Measurements from ENCODE around the gene CD200R1.

Gene CD200R1

DNA sequence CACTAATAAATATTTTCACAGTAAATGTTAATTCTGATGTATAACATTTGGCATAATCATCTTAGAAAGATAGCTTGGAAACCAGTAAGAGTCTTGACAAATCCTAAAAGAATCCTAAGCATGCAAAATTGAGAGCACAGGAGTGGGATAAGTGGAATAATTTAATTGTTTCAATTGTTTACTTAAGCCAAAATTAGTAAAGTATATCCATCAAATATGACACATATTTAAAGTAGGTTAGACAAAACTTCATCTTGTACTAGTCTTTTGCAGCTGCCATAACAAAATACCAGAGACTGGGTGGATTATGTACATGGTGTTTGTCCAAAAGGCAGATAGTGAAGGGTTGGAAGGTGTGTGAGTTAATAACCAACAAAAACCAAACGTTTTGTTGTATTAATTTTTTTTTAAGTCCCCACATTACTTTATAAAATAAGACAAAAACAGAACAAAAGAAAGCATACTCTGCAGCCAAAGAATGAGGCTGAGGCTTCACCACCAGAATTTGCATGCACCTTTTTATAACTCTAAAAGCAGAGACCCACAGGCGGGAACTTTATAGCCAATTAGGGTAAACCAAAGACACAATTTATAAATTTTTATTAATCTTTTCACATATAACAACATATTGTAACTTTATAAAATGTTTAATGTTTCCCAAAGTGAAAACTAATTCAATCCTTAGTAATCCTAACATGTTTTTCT lies 86.4 kb downstream of the CD200R1 start:
- in situ Hi-C loops (cut with MboI; ENCODE audit: low sequenced_read_pairs): no loop called here

DNA sequence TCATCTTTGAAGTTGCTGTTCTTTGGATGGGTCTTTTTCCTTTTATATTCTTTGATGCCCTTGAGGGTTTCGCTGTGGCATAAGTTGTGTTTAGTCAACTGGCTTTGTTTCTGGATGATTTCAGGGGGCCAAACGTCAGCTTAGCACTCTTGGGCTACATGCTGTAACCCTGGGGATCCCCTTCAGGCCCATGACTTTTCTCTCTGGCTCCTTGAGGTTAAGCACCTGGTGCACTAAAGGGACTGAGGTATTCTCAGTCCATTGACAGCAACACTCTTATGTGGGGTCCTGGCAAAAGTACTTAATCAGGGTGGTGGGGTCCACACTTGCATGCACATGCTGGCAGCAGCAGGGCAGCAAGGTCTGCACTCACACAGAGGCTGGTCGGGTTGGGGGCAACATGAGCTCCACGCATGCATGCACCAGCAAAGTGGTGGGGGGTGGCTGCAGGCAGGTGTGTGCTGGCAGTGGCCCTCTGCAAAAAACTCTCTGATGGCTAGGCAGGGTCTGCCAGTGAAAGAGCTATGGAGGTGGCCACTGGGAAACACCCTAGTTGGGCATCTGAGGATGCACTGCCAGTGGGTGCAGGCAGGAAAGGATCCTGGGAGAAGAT lies 90.1 kb downstream of the CD200R1 start:
- in situ Hi-C loops (cut with MboI; ENCODE audit: low sequenced_read_pairs): no loop called here

DNA sequence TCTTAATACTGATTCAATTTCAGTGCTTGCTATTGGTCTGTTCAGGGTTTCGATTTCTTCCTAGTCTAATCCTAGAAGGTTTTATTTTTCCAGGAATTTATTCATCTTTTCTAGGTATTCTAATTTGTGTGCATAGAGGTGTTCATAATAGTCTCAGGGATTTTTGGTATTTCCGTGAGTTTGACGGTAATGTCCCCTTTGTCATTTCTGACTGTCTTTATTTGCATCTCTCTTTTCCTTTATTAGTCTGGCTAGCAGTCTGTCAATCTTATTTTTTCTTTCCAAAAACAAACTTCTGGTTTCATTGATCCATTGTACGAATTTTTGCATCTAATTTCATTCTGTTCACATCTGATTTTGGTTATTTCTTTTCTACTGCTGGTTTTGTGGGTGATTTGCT lies 93.0 kb downstream of the CD200R1 start:
- in situ Hi-C loops (cut with MboI; ENCODE audit: low sequenced_read_pairs): no loop called here

DNA sequence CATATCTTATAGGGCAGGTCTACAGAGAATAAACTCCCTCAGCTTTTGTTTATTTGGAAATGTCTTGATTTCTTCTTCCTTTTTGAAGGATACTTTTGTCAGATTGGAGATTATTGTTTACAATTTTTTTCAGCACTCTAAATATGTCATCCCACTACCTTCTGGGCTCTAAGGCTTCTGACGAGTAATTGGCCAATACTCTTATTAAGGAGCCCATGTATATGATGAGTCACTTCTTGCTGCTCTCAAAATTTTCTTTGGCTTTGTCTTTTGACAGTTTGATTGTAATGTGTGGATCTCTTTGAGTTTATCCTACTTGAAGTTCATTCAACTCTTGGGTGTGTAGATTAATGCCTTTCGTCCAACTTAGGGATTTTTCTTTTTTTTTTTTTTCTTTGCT lies 99.3 kb downstream of the CD200R1 start:
- in situ Hi-C loops (cut with MboI; ENCODE audit: low sequenced_read_pairs): no loop called here

DNA sequence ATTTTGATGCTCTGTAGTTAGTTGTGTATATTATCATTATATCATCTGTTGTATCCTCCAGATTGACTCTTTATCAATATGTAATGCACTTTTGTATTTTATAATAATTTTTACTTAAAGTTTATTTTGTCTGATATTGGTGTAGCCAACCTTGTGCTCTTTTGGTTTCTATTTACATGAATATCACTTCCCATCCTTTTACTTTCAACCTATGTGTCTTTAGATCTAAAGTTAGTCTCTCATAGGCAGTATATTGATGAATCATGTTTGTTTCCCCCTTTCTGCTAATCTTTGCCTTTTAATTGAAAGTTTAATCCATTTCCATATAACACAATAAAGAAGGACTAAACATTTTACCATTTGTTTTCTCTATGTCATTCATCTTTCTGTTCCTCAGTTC lies 100.2 kb downstream of the CD200R1 start:
- in situ Hi-C loops (cut with MboI; ENCODE audit: low sequenced_read_pairs): no loop called here

DNA sequence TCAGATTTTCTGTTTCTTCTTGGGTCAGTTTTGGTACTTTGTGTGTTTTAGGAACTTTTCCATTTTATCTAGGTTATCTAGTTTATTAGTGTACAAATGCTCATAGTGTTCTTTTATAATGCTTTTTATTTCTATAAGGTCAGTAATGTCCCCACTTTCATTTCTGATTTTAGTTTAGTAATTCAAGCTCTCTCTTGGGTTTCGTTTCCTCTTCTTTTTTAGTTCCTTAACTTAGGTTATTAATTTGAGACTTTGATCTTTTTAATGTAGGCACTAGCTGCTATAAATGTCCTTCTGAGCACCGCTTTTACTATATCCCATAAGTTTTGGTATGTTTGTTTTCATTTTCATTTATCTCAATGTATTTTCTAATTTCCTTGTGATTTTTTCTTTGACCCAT lies 101.3 kb downstream of the CD200R1 start:
- in situ Hi-C loops (cut with MboI; ENCODE audit: low sequenced_read_pairs): no loop called here

DNA sequence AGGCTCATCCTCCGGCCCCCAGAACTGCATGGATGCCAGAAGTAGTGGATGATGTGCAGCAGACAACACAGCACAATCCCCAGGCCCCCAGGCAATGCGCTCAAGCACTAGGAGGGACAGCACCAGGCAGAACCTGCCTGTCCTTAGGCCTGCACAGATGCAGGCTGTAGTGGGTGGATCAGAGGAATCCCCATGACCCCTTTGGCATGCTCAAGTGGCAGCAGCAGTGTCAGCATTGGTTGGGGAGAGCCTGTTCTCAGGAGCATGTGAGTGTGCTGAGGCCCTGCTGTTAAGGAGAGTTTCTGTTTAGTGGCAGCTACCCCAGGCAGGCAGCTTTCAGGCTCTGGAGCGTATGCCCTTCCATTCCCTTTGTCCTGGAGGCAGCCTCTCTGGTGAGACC lies 103.2 kb downstream of the CD200R1 start:
- in situ Hi-C loops (cut with MboI; ENCODE audit: low sequenced_read_pairs): no loop called here
